Neutrophil (primary cell): ENCODE data around the gene DPF3.

Source experiments
- H3K27ac ChIP-seq: fragments of 200-600 bp; sonication (generic); 2 replicates; pipeline ENCODE4 v1.5.1; 2016; ENCODE audit warnings: mild to moderate bottlenecking, moderate library complexity
- H3K27me3 ChIP-seq: fragments of 200-600 bp; sonication (generic); 2 replicates; pipeline ENCODE4 v1.6.0; 2016; ENCODE audit warnings: mild to moderate bottlenecking
- H3K36me3 ChIP-seq: fragments of 200-600 bp; sonication (generic); 2 replicates; pipeline ENCODE4 v1.5.1; 2017
- H3K4me1 ChIP-seq, 2 experiments: fragments of 200-600 bp in 1 of 2; sonication (generic) in 1 of 2; 1 replicate in 1 of 2; 2 replicates in 1 of 2; pipeline versions ENCODE4 v1.5.1 to v1.6.1; 2013 to 2016; ENCODE audit warnings: low read depth in 1 of 2, low read length in 1 of 2, mild to moderate bottlenecking in 1 of 2, moderate library complexity in 1 of 2; ENCODE audit not compliant: control insufficient read depth in 1 of 2, insufficient read depth in 1 of 2
- H3K4me3 ChIP-seq, 2 experiments: fragments of 200-600 bp in 1 of 2; sonication (generic) in 1 of 2; 1 replicate in 1 of 2; 2 replicates in 1 of 2; pipeline ENCODE4 v1.5.1; 2013 to 2016; ENCODE audit warnings: low read depth in 1 of 2, low read length in 1 of 2, mild to moderate bottlenecking in 1 of 2, moderate library complexity in 1 of 2
- H3K9me3 ChIP-seq: fragments of 200-600 bp; sonication (generic); 2 replicates; pipeline ENCODE4 v1.5.1; 2016
- CTCF ChIP-seq: fragments of 200-600 bp; sonication (generic); IDR thresholded peaks from 2 replicates; pipeline ENCODE4 v1.5.1; 2016; ENCODE audit warnings: antibody characterized with exemption

DPF3 gene

GRCh38 chr14:72924337-72924736 lies 30.4 kb upstream of the DPF3 start:
- Histone ChIP-seq H3K4me3 (no peak overlapping the region), H3K27me3 (peaks cover 74% of the 10 kb centered on the region), H3K9me3 (no peaks in the 10 kb centered on the region), H3K4me1 (peaks cover 16 to 19% of the 10 kb centered on the region in 2 experiments), H3K36me3 (no peaks in the 10 kb centered on the region), H3K27ac (no peak overlapping the region)
- TF ChIP-seq CTCF = no peak

GRCh38 chr14:72921396-72921795 lies 27.5 kb upstream of the DPF3 start:
- Histone ChIP-seq H3K27me3 (peaks cover 89% of the 10 kb centered on the region), H3K9me3 (no peaks in the 10 kb centered on the region), H3K4me3 (no peak overlapping the region), H3K27ac (no peak overlapping the region), H3K4me1 (peaks cover 3 to 7% of the 10 kb centered on the region in 2 experiments), H3K36me3 (no peaks in the 10 kb centered on the region)
- TF ChIP-seq CTCF = no peak

- H3K9me3 ChIP-seq = no peaks in the 10 kb centered on the region
- H3K27me3 ChIP-seq = peaks cover 82% of the 10 kb centered on the region
- TF ChIP-seq CTCF = no peak
- no peaks in the 10 kb centered on the region for H3K36me3 ChIP-seq
- H3K4me1 ChIP-seq = no peaks in the 10 kb centered on the region
- H3K27ac ChIP-seq = no peak overlapping the region
- no peak overlapping the region for H3K4me3 ChIP-seq
Measured at GRCh38 chr14:72920008-72920407, 26.1 kb upstream of the DPF3 start.

GRCh38 chr14:72917094-72917802 lies 23.3 kb upstream of the DPF3 start:
- Histone ChIP-seq H3K36me3 (no peaks in the 10 kb centered on the region), H3K27ac (no peak overlapping the region), H3K27me3 (peaks cover 81% of the 10 kb centered on the region), H3K4me1 (no peaks in the 10 kb centered on the region), H3K9me3 (no peaks in the 10 kb centered on the region), H3K4me3 (no peak overlapping the region)
- TF ChIP-seq CTCF = no peak

GRCh38 chr14:72916174-72916573 lies 22.3 kb upstream of the DPF3 start:
- no peak overlapping the region for H3K27ac ChIP-seq
- no peak for TF ChIP-seq CTCF
- H3K27me3 ChIP-seq = peaks cover 76% of the 10 kb centered on the region
- H3K9me3 ChIP-seq = no peaks in the 10 kb centered on the region
- no peaks in the 10 kb centered on the region for H3K4me1 ChIP-seq
- no peak overlapping the region for H3K4me3 ChIP-seq
- no peaks in the 10 kb centered on the region for H3K36me3 ChIP-seq
